ENCODE measurements around the gene GIT2.

DNA sequence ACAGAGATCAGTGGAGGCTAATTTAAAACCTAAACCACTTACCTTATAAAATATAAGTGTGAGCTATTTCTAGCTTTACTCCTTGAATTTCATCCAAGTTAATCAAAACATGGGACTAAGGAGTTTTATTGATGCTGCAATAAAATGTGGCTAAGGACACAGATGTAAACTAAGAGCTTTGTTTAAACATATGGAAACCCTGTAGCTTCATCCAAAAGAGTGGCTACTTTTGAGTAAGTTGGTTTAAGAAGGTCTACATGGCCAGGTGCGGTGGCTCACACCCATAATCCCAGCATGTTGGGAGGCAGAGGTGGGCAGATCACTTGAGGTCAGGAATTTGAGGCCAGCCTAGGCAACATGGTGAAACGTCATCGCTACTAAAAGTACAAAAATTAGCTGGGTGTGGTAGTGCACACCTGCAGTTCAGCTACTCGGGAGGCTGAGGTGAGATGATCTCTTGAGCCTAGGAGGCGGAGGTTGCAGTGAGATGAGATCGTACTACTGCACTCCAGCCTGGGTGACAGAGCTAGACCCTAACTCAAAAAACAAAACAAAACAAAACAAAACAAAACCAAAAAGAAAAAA lies 55.7 kb downstream of the GIT2 start:
- TF ChIP-seq, protein P1, sequence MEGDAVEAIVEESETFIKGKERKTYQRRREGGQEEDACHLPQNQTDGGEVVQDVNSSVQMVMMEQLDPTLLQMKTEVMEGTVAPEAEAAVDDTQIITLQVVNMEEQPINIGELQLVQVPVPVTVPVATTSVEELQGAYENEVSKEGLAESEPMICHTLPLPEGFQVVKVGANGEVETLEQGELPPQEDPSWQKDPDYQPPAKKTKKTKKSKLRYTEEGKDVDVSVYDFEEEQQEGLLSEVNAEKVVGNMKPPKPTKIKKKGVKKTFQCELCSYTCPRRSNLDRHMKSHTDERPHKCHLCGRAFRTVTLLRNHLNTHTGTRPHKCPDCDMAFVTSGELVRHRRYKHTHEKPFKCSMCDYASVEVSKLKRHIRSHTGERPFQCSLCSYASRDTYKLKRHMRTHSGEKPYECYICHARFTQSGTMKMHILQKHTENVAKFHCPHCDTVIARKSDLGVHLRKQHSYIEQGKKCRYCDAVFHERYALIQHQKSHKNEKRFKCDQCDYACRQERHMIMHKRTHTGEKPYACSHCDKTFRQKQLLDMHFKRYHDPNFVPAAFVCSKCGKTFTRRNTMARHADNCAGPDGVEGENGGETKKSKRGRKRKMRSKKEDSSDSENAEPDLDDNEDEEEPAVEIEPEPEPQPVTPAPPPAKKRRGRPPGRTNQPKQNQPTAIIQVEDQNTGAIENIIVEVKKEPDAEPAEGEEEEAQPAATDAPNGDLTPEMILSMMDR (IDR thresholded peaks at IDR 0.05): no peak
- TF ChIP-seq POLR2A (IDR thresholded peaks at IDR 0.05): no peak

All from esophagus squamous epithelium (tissue), 4 donors.